Measurements from ENCODE around the gene UXS1. TPM values are rescaled to one million over a fixed set of nuclear protein-coding genes. Genes with fewer than 3 reads are reported as not detected.

The UXS1 gene
- total RNA-seq, 1 experiment from 2014 or later: 46.3 TPM

GRCh38 chr2:106195456-106195855, 1.4 kb upstream of the UXS1 start:
- no peak for TF ChIP-seq CTCF (conservative IDR thresholded peaks at IDR 0.05)
- no peak overlapping the region for H3K4me2 ChIP-seq (ENCODE audit: insufficient read depth, insufficient read length, low read length)

More at GRCh38 chr2:106195456-106195855, 1.4 kb upstream of the UXS1 start:
- H3K4me1 ChIP-seq (ENCODE audit: insufficient read depth, low read length): peaks cover 7% of the 10 kb centered on the region; the same call in 1 of the 2 replicates
- no peak overlapping the region for H3K14ac ChIP-seq (ENCODE audit: insufficient read depth, low read length)
- H3K23me2 ChIP-seq (ENCODE audit: insufficient read length, low read depth, low read length, poor library complexity, severe bottlenecking): peaks cover 9% of the 10 kb centered on the region
- no peak overlapping the region for H2AK5ac ChIP-seq (ENCODE audit: insufficient read length, low read length)
- H3K4ac ChIP-seq (ENCODE audit: low read depth, low read length): no peak overlapping the region
- no peak overlapping the region for H3K23ac ChIP-seq (ENCODE audit: insufficient read length, low read depth, low read length)
- H4K5ac ChIP-seq (ENCODE audit: insufficient read length, low read depth, low read length): no peak overlapping the region
- no peak overlapping the region for H4K8ac ChIP-seq (replicated peaks; ENCODE audit: insufficient read length, low read depth, low read length)
- H3T11ph ChIP-seq (ENCODE audit: low read length): no peak overlapping the region
- H4K91ac ChIP-seq (ENCODE audit: insufficient read length, low read depth, low read length): no peak overlapping the region
- no peak overlapping the region for H3K27ac Mint-ChIP-seq
- H2BK5ac ChIP-seq (ENCODE audit: insufficient read length, low read length): no peak overlapping the region
- peaks cover 20% of the 10 kb centered on the region; the same call in 1 of the 2 replicates for H3K79me2 ChIP-seq (ENCODE audit: insufficient read depth, low read length)
- no peak overlapping the region for H3K27ac ChIP-seq (ENCODE audit: insufficient read length, low read depth, low read length)
- no peak for DNase-seq
- peaks cover 0 to 5% (median 0%) of the 10 kb centered on the region in 3 experiments; a peak in 4 of 7 replicates for H3K36me3 Mint-ChIP-seq (ENCODE audit: insufficient read depth in 1 of 3, low read depth in 3 of 3)
- H3K18ac ChIP-seq (ENCODE audit: insufficient read length, low read depth, low read length): no peak overlapping the region
- peak overlapping the region; percentile 79 to 80; a peak in 4 of 5 replicates for H3K4me3 Mint-ChIP-seq
- H4K20me1 ChIP-seq (ENCODE audit: control insufficient read depth, insufficient read depth, insufficient read length): peaks cover 4% of the 10 kb centered on the region
- no peak overlapping the region for H2BK20ac ChIP-seq (ENCODE audit: low read depth, low read length, poor library complexity, severe bottlenecking)
- H3K9me3 Mint-ChIP-seq: no peaks in the 10 kb centered on the region; a peak in 1 of 5 replicates
- WGBS (ENCODE audit: extremely low coverage, insufficient read length, low lambda C conversion rate): no CpG with 5 or more reads among the region's 6 CpGs
- H2BK15ac ChIP-seq (ENCODE audit: low read depth, low read length): no peak overlapping the region
- H3K27me3 Mint-ChIP-seq (ENCODE audit: low read depth): no peaks in the 10 kb centered on the region; the same call in none of the 2 replicates
- H2AFZ ChIP-seq (ENCODE audit: low read length): no peak overlapping the region
- peaks cover 26 to 28% of the 10 kb centered on the region in 2 experiments for H3K4me1 Mint-ChIP-seq
- no peak overlapping the region for H3K9ac ChIP-seq (ENCODE audit: extremely low read depth, insufficient read length, low read length)
- peaks cover 3% of the 10 kb centered on the region for H3K79me1 ChIP-seq (ENCODE audit: insufficient read depth, low read depth, low read length, poor library complexity, severe bottlenecking)
- H2BK120ac ChIP-seq (ENCODE audit: low read depth, low read length, poor library complexity, severe bottlenecking): no peak overlapping the region
- H3K9me3 ChIP-seq (ENCODE audit: control insufficient read depth, low read depth, low read length): no peaks in the 10 kb centered on the region
- no peak overlapping the region for H3K56ac ChIP-seq (ENCODE audit: insufficient read length, low read depth, low read length)
- H2BK12ac ChIP-seq (ENCODE audit: insufficient read length, low read depth, low read length): no peak overlapping the region
- no peaks in the 10 kb centered on the region for H3K27me3 ChIP-seq (ENCODE audit: insufficient read depth, low read length)
